Bladder microvascular endothelial cell (primary cell): ENCODE results near the gene STAT4. TPM values are rescaled to one million over a fixed set of nuclear protein-coding genes. Genes with fewer than 3 reads are reported as not detected.

ENCODE experiments used
- total RNA-seq: library from RNA; depleted of rRNA; stranded (reverse); fragments of >200 nt; gene quantifications from 2 replicates; pipeline ENCODE4 v1.2.3, GENCODE V29; 2014

The STAT4 gene
- total RNA-seq = under 0.01 and 1.4 TPM in 2 replicates

DNA sequence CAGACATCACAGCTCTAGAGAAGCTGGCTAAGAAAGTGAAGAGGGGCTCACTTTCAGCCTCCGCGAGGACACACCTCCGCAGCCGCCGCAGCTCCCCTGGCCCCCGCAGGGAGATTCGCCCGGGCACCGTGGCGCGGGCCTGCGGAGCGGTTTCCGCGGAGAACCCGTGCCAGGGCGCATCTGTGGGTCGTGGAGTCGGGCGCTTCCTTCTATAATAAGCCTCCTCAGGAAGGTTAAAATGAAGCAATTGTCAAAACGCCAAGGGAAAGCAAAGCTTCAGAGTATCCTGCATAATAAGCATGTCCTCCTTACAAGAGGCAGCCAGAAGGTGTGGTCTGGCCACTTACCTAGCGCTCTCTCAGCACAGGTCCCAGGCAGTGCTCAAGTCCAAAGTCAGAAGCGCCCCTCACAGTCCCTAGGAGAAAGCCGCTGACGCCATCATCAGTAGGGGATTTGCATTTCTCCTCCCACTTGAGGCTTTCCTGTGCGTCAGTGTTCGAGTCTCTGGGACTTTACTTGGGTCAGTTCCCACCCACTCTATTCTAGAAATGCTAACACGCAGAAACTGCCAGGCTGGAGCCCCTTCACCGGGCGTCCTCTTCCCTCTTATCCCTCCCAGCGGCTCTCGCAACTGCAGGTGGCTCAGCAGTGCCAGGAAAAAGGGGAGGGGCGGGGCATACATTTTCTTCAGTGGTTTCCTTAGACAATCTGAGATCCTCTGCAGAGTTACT, at the start of gene STAT4:
Gene STAT4 (minus strand): TSS at position 395 of the 731 bp plus-strand sequence. CDS start 2,791 bp downstream, outside the sequence.

GRCh38 chr2:191013932-191014652, 136.7 kb downstream of the STAT4 start, which contains the start of gene STAT1:
STAT1 (minus strand) TSS chr2:191014171; CDS start chr2:191010003, 4,168 bp downstream.

Other genes starting within 250 kb of the STAT4 start
- 36.8 and 157 TPM in 2 replicates for gene STAT1, start 136.8 kb downstream of the STAT4 start, total RNA-seq
- 111 and 187 TPM in 2 replicates for gene MYO1B, start 94.4 kb upstream of the STAT4 start, total RNA-seq